Lung (tissue), 12 donors: ENCODE data around the gene C4orf50. TPM values are rescaled to one million over a fixed set of nuclear protein-coding genes. Genes with fewer than 3 reads are reported as not detected.

Experiments
- ATAC-seq: fragments of 200-7000 bp; cut with Tn5 transposase; one replicate; pipeline ENCODE4 v1.9.1; 2020; ENCODE audit warnings: moderate number of reproducible peaks; ENCODE audit not compliant: insufficient read depth, low FRiP score
- DNase-seq, 3 donors: peaks; one replicate each; pipeline ENCODE4 v3.0.0-alpha.2; 2013 to 2017
- H3K27ac ChIP-seq, 2 donors: one replicate each; pipeline ENCODE4 v1.5.1; 2013; ENCODE audit warnings: mild to moderate bottlenecking in 2 of 2, moderate library complexity in 2 of 2, control low read depth in 1 of 2, inconsistent platforms in 1 of 2, low read depth in 1 of 2, low read length in 1 of 2
- H3K27me3 ChIP-seq, 3 donors: one replicate each; pipeline ENCODE4 v1.5.1; 2013; ENCODE audit warnings: low read length in 2 of 3; ENCODE audit not compliant: control insufficient read depth in 3 of 3, insufficient read depth in 3 of 3
- H3K36me3 ChIP-seq, 4 donors: one replicate each; pipeline ENCODE4 v1.5.1; 2013; ENCODE audit warnings: low read length in 4 of 4, mild to moderate bottlenecking in 1 of 4, moderate library complexity in 1 of 4; ENCODE audit not compliant: control insufficient read depth in 4 of 4, insufficient read depth in 4 of 4
- H3K4me1 ChIP-seq, 5 donors: one replicate each; pipeline ENCODE4 v1.5.1; 2013; ENCODE audit warnings: low read length in 5 of 5, mild to moderate bottlenecking in 2 of 5, moderate library complexity in 1 of 5; ENCODE audit not compliant: control insufficient read depth in 5 of 5, insufficient read depth in 5 of 5
- H3K4me3 ChIP-seq: one replicate; pipeline ENCODE4 v1.5.1; 2013; ENCODE audit warnings: mild to moderate bottlenecking, control low read depth, moderate library complexity
- H3K9ac ChIP-seq, 2 donors: one replicate each; pipeline ENCODE4 v1.5.1; 2013; ENCODE audit warnings: low read length in 2 of 2, control low read depth in 1 of 2; ENCODE audit not compliant: insufficient read depth in 1 of 2
- H3K9me3 ChIP-seq, 4 donors: one replicate each; pipeline ENCODE4 v1.5.1; 2013; ENCODE audit warnings: low read length in 3 of 4, mild to moderate bottlenecking in 1 of 4, moderate library complexity in 1 of 4; ENCODE audit not compliant: control insufficient read depth in 4 of 4, insufficient read depth in 3 of 4
- CTCF ChIP-seq: IDR thresholded peaks from 2 replicates; pipeline ENCODE4 v1.5.1; 2012; ENCODE audit warnings: mild to moderate bottlenecking; ENCODE audit errors: control extremely low read depth, extremely low read depth
- WGBS, 2 donors: extraction: QIAGEN DNeasy Blood & Tissue Kit; methylation state at CpG; one replicate each; pipeline ENCODE4 v1.1.7; 2013; 5-methylcytosine and 5-hydroxymethylcytosine counted together
- polyA plus RNA-seq, 2 donors: library from polyadenylated mRNA; stranded (reverse); fragments of 200-250 nt; gene quantifications; one replicate each; pipeline ENCODE4 v1.2.1, GENCODE V29; 2013
- total RNA-seq, 2 donors: library from RNA; depleted of rRNA in 1 of 2; stranded (reverse); fragments of >200 nt in 1 of 2; gene quantifications; one replicate each; pipeline ENCODE4 v1.2.1, GENCODE V29; 2014 to 2021
- donor health status: control.
- donor health status: control.
- donor health status: Bipolar disorder and iron deficiency.
- donor health status: healthy.
- donor health status: DM: yes; HTN: yes; CAD: no.

C4orf50 gene
- total and polyA plus RNA-seq, 4 donors: 0.02 to 0.04 (median 0.03) TPM

GRCh38 chr4:6032249-6033244, 14.3 kb upstream of the C4orf50 start:
- peaks cover 0 to 5% (median 0%) of the 10 kb centered on the region in 5 donors for H3K4me1 ChIP-seq
- WGBS, 2 donors: 62 to 73% methylated on average over 11 of the region's 11 CpGs
- ATAC-seq: no peak
- DNase-seq: peak in 1 of 3 donors; percentile 17
- peaks cover 0 to 4% (median 0%) of the 10 kb centered on the region in 4 donors for H3K9me3 ChIP-seq
- TF ChIP-seq CTCF: no peak
- H3K27me3 ChIP-seq: peaks cover 0 to 4% (median 4%) of the 10 kb centered on the region in 3 donors
- no peak overlapping the region for H3K27ac ChIP-seq
- no peak overlapping the region for H3K4me3 ChIP-seq
- H3K9ac ChIP-seq: no peak overlapping the region
- H3K36me3 ChIP-seq: no peaks in the 10 kb centered on the region

- WGBS, 2 donors: 36 to 37% methylated on average over 5 of the region's 5 CpGs
- Histone ChIP-seq H3K4me3 (no peak overlapping the region), H3K36me3 (no peaks in the 10 kb centered on the region), H3K4me1 (peaks cover 0 to 5% (median 0%) of the 10 kb centered on the region in 5 donors), H3K27ac (no peak overlapping the region), H3K9me3 (peaks cover 0 to 4% (median 0%) of the 10 kb centered on the region in 4 donors), H3K9ac (no peak overlapping the region), H3K27me3 (peaks cover 0 to 4% (median 4%) of the 10 kb centered on the region in 3 donors)
- ATAC-seq (no peak), DNase-seq (no peak)
- no peak for TF ChIP-seq CTCF
These were observed 13.6 kb upstream of the C4orf50 start for GRCh38 chr4:6031846-6032245.

GRCh38 chr4:6030679-6031078, 12.4 kb upstream of the C4orf50 start:
- Histone ChIP-seq H3K9ac (no peak overlapping the region), H3K36me3 (no peaks in the 10 kb centered on the region), H3K27me3 (peaks cover 0 to 4% (median 4%) of the 10 kb centered on the region in 3 donors), H3K4me1 (peaks cover 0 to 5% (median 0%) of the 10 kb centered on the region in 5 donors), H3K4me3 (no peak overlapping the region), H3K27ac (no peak overlapping the region), H3K9me3 (peaks cover 0 to 4% (median 0%) of the 10 kb centered on the region in 4 donors)
- TF ChIP-seq CTCF: no peak
- 81 to 93% methylated on average over 7 of the region's 7 CpGs for WGBS, 2 donors
- DNase-seq (no peak), ATAC-seq (no peak)
